ELF-1 (cell line): ENCODE data around the gene GYG2.

Source experiments
- DNase-seq: peaks from one replicate; pipeline ENCODE4 v3.0.0-alpha.2; 2016; ENCODE audit warnings: low read depth, low spot score

The GYG2 gene

DNA sequence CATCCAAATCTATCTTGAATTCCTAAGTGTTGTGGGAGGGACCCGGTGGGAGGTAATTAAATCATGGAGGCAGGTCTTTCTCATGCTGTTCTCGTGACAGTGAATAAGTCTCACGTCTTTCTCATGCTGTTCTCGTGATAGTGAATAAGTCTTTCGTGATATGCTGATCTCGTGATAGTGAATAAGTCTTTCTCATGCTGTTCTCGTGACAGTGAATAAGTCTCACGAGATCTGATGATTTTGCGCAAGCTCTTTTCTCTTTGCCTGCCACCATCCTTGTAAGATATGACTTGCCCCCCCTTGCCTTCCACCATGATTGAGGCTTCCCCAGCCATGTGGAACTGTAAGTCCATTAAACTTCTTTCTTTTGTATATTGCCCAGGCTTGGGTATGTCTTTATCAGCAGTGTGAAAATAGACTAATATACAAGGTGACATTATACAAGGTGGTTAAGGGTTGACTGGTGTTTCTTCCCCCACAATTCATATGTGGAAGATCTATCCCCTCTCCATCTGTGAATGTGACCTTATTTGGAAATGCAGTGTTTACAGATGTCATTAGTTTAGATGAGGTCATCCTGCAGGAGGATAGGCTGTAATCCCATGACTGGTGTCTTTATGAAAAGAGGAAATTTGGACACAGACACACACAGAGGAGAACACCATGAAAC lies 72.8 kb downstream of the GYG2 start:
- DNase-seq: no peak

DNA sequence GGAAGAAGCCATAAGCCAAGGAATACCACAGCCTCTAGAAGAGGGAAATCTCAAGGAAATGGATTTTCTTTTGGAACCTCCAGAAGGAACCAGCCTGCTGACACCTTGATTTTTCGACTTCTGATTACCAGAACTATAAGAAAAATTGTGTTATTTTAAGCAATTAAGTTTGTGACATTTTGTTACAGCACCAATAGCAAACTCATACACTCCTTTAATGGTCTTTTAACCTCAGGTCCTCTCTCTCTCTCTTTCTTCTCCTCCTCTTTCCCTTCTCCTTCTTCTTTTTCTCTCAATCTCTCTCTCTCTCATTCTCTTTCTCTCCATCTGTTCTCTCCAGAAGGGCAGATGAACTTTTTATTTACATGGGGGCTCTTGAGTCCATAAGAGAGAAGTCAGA lies 74.1 kb downstream of the GYG2 start:
- no peak for DNase-seq

DNA sequence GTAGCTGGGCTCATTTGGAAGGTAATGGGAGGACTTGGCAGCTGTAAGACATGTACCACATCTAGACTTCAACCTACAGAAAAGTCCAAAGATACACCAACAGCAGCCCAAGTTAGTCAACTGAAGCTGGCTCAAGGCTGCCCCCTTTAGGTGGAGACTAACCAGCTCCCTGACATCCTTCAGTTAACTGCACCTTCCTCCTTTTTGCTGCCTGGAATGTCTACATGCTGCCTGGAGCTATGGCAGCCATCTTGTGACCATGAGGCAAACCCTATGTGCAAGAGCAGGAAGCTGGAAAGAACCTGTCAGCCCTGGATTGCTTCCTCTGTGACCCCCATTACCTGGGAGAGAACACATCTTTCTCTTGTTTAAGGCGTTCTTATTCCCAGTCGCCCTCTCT lies 74.6 kb downstream of the GYG2 start:
- DNase-seq: peak; percentile 50

DNA sequence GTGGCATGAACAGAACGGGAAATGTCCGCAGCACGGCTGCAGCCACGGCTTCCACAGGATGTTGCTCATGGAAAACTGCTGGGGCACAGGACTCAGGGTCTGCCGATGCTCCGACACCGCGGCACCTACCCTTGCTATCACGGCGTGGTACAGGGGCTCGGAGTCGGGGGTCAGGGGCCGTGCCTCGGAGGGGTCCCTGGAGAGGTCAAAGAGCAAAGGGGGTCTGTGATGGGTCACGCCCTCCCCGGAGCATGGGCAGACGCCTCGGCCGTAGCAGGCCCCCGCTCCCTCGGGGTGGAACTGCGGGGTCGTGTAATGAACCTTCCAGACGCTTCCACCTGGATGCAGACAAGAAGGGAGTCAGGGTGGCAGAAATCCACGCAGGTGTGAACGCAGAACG lies 78.6 kb downstream of the GYG2 start:
- DNase-seq: no peak

DNA sequence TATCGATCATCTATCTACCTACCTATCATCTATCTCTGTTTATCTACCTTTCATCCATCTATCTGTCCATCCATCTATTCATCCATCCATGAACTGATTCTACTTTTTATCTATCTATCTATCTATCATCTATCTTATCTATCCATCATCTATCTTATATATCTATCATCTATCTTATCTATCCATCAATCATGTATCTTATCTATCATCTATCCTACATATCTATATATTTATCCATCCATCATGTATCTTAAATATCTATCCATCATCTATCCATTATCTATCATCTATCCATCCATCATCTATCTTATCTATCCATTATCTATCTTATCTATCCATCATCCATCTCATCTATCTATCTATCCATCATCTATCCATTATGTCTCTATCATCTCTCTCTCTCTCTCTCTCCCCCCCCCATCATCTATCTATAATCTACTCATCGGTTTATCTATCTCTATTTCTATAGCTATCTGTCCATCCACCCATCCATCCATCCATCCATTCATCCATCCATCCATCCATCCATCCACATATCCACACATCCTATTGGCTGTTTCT lies 79.5 kb downstream of the GYG2 start:
- DNase-seq: no peak

DNA sequence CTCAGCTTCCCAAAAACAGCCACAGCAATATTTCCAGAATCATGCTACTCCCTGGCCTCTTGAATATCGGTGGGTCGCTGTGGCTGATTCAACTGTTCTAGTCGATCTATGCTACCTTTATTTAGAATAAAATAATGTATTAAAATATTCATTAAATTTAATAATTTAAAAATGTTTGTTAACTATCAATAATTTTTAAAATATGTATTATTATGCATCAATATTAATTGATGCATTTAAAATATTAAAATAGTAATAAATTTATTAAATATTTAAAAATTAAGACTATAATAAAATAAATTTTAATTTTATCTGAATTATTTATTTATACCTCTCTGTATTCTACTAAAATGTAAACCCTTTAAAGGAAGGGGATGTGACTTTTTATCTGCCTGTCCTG lies 81.4 kb downstream of the GYG2 start:
- no peak for DNase-seq

DNA sequence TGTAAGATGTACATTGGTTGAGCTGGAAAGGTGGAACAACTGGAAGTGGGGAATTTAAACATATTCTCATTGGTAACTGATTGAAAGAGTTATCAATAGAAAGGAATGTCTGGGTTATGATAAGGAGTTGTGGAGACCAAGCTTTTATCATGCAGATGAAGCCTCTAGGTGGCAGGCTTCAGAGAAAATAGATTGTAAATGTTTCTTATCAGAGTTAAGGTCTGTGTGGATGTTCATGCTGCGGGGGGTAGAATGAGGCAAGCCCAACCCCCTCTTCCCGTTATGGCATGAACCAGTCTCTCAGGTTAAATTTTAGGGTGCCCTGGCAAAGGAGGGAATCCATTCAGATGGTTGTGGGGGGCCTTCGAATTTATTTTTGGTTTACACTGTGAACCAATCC lies 84.4 kb downstream of the GYG2 start:
- no peak for DNase-seq

DNA sequence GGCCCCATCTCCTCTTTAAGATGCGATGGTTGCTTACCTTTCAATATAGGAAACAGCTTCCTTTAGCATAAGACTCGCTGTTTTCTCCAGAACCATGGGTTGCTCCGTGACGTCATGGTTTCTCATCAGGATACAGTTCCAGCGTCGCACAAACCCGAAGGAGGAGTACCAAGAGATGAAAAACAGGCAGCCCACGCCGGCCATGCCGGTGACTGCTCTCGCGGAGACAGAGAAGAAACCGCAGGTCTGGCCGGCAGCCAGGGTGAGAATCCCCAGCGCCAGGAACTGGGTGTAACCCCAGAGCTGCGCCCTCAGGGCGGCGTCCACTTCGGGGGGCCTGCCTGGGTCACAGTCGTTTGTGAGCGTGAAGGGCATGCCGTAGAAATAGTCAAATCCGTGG lies 89.0 kb downstream of the GYG2 start:
- DNase-seq: no peak

DNA sequence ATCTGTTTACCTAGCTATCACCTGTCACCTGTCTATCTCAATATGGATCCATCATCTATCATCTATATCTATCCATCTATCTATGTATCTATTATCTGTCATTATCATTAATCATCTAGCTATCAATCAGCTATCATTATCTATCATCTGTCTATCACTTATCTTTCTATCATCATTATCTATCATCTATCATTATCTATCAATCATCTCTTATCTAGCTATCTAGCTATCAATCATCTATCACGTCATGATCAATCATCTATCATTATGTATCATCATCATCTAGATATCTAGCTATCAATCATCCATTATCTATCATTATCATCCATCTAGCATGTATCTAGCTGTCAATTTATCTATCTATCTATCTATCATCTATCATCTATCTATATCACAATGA lies 92.5 kb downstream of the GYG2 start:
- DNase-seq: no peak

DNA sequence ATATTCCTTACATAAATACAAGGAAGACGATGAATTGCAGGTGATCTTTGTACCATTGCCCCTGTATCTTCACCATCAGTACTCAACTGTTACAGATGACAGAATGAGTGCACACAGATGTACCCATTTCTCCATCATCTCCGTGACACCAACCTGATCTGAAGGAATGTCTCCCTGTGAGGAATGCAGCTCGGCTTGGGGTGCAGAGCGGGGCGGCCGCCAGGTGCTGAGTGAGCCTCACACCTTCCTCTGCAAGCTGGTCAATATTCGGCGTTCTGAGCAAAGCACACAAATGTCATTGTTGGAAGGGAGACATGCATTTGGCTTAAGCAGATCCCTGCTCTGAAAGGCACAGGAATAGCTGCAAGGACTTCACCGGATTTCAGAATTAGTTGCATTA lies 93.0 kb downstream of the GYG2 start:
- no peak for DNase-seq

DNA sequence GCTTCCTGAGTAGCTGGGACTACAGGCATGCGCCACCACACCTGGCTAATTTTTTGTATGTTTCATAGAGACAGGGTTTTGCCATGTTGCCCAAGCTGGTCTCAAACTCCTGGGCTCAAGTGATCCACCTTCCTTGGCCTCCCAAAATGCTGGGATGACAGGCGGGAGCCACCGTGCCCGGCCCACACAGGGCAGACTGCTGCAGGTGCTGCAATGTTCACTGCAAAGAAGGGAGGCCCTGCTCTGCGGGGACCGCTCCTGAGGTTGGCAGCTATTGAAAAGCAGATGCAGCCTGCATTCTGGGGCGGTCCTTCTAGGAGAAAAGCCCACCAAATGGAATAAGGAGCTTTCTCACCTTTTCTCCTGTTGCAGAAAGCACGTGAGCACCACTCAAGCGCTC lies 95.4 kb downstream of the GYG2 start:
- no peak for DNase-seq

DNA sequence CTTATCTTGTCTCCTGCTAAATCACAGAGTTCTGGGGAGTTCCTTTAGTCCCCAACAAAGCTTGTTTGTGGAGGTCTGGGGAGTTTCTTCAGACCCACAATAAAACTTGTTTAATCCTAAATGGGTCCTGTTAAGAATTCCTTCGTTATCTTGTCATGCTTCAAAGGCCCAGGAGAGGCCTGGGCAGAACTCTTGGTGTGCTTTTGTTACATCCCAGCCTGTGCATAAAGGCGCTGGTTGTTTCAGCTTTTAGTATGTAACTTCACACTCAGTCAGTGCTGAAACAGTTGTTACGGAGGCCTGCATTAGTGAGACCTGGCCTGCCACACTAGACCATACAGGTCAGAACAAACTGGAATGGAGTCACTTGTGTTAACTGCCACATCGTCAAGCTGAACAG lies 97.5 kb downstream of the GYG2 start:
- peak; percentile 65 for DNase-seq

DNA sequence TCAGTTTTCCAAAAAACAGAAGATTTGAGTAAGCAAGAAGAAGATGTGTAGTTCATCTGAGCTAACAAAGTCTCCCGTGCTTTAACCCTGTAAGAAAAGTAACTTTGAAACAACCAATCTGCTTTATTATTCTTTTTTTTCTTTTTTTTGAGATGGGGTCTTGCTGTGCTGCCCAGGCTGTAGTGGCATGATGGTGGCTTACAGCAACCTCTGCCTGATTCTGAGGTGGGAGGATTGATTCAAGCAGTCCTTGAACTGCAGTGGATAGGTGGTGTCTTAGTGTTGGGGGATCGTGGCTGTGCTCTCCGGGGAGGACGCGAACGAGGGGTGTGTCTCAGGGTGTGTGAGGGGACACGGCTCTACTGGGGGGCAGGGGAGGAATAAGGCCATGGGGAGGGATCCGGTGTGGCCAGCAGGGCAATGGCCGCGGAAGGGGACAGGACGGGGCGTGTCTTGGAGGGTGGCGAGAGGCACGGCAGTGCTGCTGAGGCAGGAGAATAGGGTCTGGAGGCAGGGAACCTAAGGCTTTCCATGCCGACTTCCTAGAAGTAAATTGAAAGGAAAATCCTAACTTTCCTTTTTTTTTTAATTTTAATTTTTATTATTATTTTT lies 98.0 kb downstream of the GYG2 start:
- no peak for DNase-seq

DNA sequence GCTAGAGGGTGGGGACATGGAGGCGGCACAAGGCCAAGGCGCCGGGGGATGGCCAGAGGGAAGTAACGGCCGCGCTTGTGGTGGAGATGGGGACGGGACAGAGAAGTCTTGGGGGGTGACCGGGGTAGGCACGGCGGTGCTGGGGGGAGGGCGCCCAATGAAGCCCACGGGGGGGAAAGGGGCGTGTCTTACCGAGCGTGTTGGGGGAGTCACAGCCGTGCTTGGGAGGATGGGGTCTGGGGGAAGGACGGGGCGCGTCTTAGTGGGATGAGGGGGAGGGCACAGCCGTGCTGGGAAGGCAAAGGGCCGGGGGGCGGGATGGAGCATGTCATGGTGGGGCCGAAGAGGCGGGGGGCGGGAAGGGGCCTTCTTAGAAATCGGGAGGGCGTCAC lies 99.5 kb downstream of the GYG2 start:
- no peak for DNase-seq

DNA sequence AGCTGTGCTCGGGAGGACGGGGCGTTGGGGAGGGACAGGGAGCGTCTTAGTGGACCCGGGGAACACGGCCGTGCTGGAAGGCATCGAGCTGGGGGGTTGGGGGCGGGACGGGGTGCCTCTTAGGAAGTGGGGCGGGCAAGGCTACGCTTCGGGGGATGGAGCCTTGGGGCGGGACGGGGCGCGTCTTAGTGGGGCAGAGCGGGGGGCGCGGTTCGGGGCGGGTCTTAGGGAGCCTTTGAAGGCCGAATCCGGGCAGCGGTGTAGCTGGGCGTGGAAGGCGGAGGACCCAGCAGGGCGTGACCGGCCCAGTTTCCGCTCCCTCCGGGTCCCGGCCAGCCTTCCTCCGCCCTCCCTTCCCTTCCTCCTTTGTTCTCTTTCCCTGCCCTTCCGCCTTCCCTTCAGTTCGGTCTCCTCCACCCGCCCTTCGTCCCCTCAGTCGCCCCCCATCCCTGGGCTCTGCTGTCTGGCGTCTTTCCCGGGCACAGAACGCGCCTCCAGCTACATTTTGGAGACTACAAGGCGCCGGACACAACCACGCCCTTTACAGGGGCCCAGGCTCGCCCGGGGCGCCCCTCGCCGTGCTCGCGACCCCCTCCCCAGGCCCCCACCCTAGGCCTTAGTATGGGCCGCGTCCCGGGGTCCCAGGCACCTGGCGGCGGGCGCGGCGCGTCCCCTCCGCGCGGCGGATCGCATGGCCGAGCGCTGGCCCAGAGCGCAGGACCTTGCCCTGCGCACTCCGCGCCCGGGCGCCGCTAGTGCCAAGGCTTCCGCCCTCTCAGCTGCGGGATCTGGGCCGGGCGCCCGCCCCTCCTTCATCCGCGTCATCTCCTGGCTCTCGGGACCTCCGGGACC lies 100.1 kb downstream of the GYG2 start, which contains the start of gene ARSD:
ARSD (minus strand) TSS at position 757 of the 852 bp plus-strand sequence; CDS start at position 693, 64 bp downstream.
- DNase-seq: peak; percentile 97

DNA sequence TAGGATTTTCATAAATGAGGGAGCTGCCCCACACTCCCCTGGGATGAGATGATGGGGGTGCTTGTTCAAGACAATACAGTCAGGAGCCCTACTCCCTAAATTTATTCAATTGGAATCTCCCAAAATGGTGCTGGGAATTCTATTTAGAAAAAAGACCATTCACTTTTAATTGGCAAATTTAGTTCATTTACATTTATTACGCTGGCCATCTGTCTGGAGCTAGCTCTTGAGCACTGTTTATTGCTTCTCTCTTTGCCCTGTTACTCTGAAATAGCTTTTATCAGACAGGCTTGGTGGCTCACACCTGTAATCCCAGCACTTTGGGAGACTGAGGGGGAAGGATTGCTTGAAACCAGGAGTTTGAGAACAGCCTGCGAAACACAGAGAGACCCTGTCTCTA lies 102.4 kb downstream of the GYG2 start:
- DNase-seq: no peak

DNA sequence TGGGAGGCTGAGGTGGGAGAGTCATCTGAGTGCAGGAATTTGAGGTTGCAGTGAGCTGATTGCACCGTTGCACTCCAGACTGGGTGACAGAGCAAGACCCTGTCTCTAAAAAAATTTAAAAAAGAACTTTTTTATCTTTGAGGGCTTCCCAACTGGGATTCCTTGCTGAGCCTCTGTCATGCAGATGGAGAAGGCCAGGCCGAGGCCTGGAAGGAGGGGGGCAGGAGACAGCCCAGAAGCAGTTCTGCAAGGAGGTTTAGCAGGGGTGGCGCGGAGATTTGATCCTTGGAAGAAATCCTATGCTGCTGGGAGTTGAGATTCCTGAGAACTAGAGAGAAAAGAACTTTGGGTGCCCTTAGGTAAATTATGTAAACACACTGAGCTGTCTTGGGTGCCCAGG lies 102.9 kb downstream of the GYG2 start:
- peak; percentile 84 for DNase-seq
